RWPE2 (cell line): ENCODE results near the gene SHPK.
A peak's percentile ranks its signal among the peaks of the same experiment; 100 is the strongest.

Experiments used
- ATAC-seq: fragments of 200-7000 bp; cut with Tn5 transposase; 3 replicates; pipeline ENCODE4 v1.9.1; 2021; ENCODE audit warnings: low read depth
- DNase-seq: peaks from one replicate; pipeline ENCODE4 v3.0.0-alpha.2; 2020; ENCODE audit warnings: low spot score
- H3K27ac ChIP-seq: fragments of 450-650 bp; 2 replicates; pipeline ENCODE4 v1.5.1; 2017; ENCODE audit warnings: mild to moderate bottlenecking; ENCODE audit not compliant: poor library complexity, severe bottlenecking
- H3K27me3 ChIP-seq: fragments of 250-450 bp; sonication (Bioruptor Pico); 2 replicates; pipeline ENCODE4 v1.5.1; 2021; ENCODE audit warnings: mild to moderate bottlenecking, moderate library complexity; ENCODE audit not compliant: insufficient read depth, poor library complexity, severe bottlenecking
- H3K36me3 ChIP-seq: fragments of 250-450 bp; sonication (Bioruptor Pico); 2 replicates; pipeline ENCODE4 v1.5.1; 2020; ENCODE audit warnings: low read depth, mild to moderate bottlenecking, moderate library complexity
- H3K4me1 ChIP-seq: fragments of 250-450 bp; sonication (Bioruptor Pico); 2 replicates; pipeline ENCODE4 v1.5.1; 2021; ENCODE audit warnings: mild to moderate bottlenecking, moderate library complexity; ENCODE audit not compliant: insufficient read depth, poor library complexity, severe bottlenecking
- H3K4me3 ChIP-seq: fragments of 250-450 bp; sonication (Bioruptor Pico); 2 replicates; pipeline ENCODE4 v1.5.1; 2021; ENCODE audit warnings: mild to moderate bottlenecking, moderate library complexity; ENCODE audit not compliant: severe bottlenecking
- H3K9me3 ChIP-seq: fragments of 250-450 bp; sonication (Bioruptor Pico); 2 replicates; pipeline ENCODE4 v1.5.1; 2021; ENCODE audit warnings: mild to moderate bottlenecking, moderate library complexity; ENCODE audit not compliant: severe bottlenecking
- CTCF ChIP-seq: fragments of 450-650 bp; IDR thresholded peaks from one replicate; pipeline ENCODE4 v1.5.1; 2017; ENCODE audit warnings: mild to moderate bottlenecking, moderate library complexity; ENCODE audit not compliant: poor library complexity, severe bottlenecking

The SHPK gene

DNA sequence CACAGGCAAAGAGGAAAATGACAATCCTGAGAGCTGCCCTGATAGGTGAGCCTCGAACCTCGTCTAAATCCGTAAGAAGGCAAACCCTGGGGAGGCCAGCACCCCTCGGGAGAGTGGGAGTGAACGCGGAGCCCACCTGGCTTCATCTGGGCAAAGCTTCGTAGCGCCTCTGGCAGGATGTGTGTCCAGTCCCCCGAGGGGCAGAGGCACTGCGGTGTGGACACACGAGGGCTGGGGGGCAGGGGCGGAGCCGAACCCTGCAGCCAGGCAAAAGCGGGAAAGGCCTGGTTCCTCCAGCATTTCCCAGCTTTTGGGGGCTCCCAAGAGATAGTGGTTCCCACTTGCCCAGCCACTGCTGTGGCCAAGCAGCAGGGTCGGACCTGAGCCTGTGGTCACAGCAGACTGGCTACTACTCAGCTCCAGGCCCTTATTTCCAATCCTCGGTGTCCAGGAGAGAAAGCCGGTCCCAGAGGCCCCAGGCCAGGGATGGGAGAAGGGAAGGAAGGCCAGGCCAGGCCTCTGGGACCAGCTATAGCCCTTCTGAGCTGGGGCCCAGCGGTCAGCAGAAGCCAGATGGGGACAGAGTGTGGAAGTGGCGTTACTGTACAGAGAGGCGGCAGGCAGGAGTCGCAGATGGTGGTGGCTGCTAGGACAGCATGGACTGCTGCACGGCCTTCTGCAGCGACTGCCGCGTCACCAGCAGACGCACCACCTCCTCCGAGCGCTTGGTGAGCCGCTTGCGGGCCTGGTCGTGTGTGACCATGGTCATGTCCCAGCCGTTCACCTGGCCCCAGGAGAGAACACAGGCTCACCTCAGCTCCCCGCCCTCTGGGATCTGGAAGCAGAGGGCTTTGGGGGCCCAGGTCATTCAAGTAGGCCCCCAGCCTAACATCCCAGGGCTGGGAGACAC lies 27.3 kb upstream of the SHPK start:
- Histone ChIP-seq H3K27ac (no peak overlapping the region), H3K4me3 (no peak overlapping the region), H3K36me3 (peaks cover 5% of the 10 kb centered on the region; the same call in 1 of the 2 replicates), H3K4me1 (peaks cover 12% of the 10 kb centered on the region), H3K9me3 (no peaks in the 10 kb centered on the region), H3K27me3 (no peaks in the 10 kb centered on the region)
- peak; percentile 62 for DNase-seq
- TF ChIP-seq CTCF: no peak
- ATAC-seq: no peak

DNA sequence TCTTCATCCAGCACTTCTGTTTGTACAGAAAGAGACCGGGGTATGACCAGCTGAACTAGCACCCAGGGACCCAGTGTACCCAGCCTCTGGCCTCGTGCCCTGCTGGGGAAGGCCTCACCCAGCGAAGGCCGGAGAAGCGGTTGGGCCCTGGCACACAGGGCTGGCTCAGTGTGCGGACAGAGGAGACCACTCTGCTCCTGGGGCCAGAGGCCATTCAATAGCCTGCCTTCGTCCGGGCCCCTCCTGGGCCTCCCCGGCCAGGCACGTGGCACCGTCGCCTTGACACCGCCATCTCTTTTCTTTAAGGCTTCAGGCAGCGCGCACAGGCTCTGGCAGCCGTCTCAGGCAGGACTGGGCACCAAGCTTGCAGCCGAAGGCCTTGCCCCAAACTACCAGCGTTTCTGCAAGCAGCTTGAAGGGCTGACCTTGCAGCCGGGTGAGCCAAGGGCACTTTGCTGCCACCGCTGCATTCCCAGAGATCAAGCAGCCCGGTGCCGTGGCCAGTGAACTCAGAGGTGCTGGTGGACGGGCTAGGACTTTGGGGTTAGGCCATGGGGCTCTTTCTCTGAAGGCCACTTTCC lies 24.4 kb upstream of the SHPK start:
- no peak for TF ChIP-seq CTCF
- no peaks in the 10 kb centered on the region for H3K9me3 ChIP-seq
- peaks cover 5% of the 10 kb centered on the region for H3K4me1 ChIP-seq
- DNase-seq (peak; percentile 49), ATAC-seq (no peak; the same call in 2 of the 3 replicates)
- H3K27me3 ChIP-seq: no peaks in the 10 kb centered on the region
- H3K27ac ChIP-seq: peak overlapping the region; percentile 45
- peaks cover 5% of the 10 kb centered on the region; the same call in 1 of the 2 replicates for H3K36me3 ChIP-seq
- no peak overlapping the region for H3K4me3 ChIP-seq

DNA sequence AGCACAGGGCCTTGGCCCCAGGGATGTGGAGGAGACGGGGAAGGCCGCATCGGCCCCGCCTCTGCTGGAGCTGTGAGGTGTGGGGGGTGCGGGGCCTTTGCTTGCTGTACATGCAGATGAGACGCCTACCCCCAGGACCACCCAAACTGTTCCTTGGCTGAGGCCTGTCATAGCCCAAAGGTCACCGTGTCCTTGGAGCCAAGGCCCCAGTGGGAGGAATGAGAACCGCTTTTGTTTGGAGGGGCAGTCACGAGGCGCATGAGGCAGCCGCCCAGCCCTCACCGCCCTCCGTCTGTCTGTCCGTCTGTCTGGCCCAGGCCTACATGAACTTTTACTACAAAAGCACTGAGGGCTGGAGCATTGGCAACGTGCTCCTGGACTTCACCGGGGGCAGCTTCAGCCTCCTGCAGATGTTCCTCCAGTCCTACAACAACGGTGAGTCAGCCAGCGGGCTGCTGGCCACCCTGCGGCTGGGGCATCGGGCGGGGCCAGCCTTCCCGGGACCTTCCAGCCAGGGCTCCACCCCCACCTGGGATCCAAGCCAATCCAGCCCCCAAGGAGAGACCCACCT lies 23.6 kb upstream of the SHPK start:
- TF ChIP-seq CTCF: no peak
- Histone ChIP-seq H3K9me3 (no peaks in the 10 kb centered on the region), H3K36me3 (peaks cover 2% of the 10 kb centered on the region; the same call in 1 of the 2 replicates), H3K27ac (peak overlapping the region; percentile 45), H3K4me1 (peaks cover 5% of the 10 kb centered on the region), H3K4me3 (no peak overlapping the region), H3K27me3 (no peaks in the 10 kb centered on the region)
- DNase-seq: peak; percentile 82
- ATAC-seq: peak; percentile 74

GRCh38 chr17:3658784-3659449 lies 22.9 kb upstream of the SHPK start:
- H3K27ac ChIP-seq: peak overlapping the region; percentile 45
- 0 out of 2 replicates have a peak, but pooled peaks cover 2% of the 10 kb centered on the region for H3K36me3 ChIP-seq

More at GRCh38 chr17:3658784-3659449, 22.9 kb upstream of the SHPK start:
- ATAC-seq (no peak), DNase-seq (no peak)
- Histone ChIP-seq H3K4me3 (no peak overlapping the region), H3K27me3 (no peaks in the 10 kb centered on the region), H3K4me1 (peaks cover 5% of the 10 kb centered on the region), H3K9me3 (no peaks in the 10 kb centered on the region)
- TF ChIP-seq CTCF: no peak
